Ramos (cell line): ENCODE results near the gene BZW2.

ENCODE experiments used
- in situ Hi-C: fragments of 300-500 bp; cut with MboI; formaldehyde crosslinking; loops from one replicate; pipeline ENCODE4 v1.14.3; 2022; ENCODE audit warnings: low sequenced_read_pairs; ENCODE audit not compliant: unreplicated experiment

Gene BZW2

GRCh38 chr7:16742547-16742946 lies 96.6 kb downstream of the BZW2 start:
- in situ Hi-C loops = no loop called here

DNA sequence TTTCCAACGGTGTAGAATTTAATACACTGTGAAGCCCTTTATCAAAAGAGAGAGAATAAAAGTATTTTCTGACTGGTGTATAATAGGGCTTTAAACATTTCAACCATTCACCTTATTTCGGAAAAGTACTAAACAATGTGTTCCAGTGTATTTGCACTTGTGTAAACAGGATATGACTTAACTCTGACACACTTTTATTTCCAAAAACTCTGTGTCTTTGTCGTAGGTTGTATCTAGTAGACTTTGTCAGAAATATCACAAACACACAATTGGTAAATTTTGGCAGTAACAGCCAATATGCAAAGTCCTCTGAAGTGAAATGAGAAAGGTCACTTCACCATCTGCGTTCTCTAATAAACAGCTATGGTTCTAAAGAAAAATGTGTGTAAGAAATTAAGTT lies 97.3 kb downstream of the BZW2 start:
- in situ Hi-C loops = no loop called here

DNA sequence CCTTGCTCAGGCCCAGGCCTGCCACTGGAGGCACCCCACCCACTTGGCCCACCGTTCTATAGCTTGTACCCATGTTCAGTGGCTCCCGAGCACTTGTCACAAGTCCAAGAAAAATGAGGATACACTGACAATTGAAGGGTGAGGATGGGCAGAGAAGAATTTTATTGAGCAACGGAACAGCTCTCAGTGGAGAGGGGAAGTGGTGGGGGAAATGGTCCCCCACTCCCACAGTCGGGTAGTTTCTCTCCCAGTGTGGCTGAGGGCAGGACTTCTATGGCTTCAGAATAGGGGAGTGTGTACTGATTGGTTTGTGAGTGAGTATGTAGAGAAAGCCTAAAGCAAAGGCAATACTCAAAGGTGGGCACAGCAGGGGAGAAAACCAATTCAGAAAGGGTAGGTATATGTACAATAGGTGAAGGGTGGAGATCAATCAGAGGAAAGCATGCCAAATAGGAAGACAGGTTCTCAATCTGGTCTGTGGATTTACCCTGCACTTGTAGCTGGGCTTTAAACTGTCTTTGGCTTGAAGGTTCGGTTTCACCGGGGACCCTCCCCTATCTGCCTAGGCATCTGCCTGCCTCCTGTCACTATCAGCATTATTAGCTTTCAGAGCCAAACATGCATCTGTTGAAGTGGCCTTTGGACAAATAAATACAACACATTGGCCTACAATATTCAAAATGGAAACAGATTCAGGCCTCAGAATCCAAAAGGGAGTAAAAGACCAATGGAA lies 98.7 kb downstream of the BZW2 start:
- in situ Hi-C loops = no loop called here

- in situ Hi-C loops = no loop called here
Observed at GRCh38 chr7:16745645-16746044, 99.7 kb downstream of the BZW2 start.

DNA sequence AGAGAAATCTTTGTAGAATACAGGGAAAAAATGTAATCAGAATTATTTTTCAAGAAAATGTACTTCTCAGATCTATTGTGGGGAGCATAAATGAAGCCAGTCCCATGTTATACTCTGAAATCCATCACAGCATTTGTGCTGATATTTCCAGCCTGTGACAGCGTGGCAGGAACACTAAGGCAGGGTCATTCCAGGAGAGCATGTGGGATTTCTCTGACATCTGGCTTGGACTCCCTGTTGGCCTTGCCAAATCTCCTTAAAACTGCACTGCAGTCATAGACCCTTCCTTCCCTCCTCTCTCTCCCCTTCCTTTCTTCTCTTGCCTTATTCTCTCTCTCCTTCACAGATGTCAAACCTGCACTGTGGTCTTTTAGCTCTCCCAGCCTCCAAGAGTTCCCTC lies 101.1 kb downstream of the BZW2 start:
- in situ Hi-C loops = no loop called here

DNA sequence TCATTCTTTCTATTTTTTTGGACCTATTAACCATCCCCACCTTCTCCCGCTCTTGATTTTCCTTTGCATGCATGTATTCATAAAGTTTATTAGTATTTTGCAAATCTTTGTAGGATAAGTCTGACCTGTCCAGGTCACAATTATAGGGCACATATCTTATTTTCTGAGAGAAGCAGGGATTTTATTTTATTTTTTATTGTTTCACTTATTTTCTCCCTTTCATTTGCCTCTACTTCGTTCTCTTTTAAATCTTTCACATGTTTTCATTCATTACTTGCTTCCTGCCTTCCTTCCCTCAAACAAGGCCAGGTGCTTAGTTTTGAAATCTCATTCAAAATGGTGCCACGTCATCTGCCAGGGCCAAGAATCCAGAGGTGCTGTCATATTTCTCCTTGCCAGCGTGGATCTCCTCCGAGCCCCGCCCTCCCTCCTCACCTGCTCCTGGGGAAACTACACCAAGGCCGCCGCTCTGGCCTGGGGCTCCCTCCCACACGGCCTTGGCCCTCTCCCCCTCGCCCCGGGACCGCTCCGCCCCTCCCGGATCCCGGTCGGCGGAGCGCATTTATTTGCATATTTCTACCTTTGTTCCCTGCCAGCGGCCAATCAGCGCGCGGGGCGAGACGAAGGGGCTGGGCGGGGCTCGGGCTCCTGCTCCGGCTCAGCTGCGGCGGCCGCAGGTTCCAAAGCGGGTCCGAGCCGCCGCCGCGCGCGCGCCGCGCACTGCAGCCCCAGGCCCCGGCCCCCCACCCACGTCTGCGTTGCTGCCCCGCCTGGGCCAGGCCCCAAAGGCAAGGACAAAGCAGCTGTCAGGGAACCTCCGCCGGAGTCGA lies 107.3 kb downstream of the BZW2 start, which contains the start of gene TSPAN13:
TSPAN13 (plus strand) TSS at position 654 of the 830 bp plus-strand sequence. CDS start 213 bp downstream, outside the sequence.
- in situ Hi-C loops = no loop called here

DNA sequence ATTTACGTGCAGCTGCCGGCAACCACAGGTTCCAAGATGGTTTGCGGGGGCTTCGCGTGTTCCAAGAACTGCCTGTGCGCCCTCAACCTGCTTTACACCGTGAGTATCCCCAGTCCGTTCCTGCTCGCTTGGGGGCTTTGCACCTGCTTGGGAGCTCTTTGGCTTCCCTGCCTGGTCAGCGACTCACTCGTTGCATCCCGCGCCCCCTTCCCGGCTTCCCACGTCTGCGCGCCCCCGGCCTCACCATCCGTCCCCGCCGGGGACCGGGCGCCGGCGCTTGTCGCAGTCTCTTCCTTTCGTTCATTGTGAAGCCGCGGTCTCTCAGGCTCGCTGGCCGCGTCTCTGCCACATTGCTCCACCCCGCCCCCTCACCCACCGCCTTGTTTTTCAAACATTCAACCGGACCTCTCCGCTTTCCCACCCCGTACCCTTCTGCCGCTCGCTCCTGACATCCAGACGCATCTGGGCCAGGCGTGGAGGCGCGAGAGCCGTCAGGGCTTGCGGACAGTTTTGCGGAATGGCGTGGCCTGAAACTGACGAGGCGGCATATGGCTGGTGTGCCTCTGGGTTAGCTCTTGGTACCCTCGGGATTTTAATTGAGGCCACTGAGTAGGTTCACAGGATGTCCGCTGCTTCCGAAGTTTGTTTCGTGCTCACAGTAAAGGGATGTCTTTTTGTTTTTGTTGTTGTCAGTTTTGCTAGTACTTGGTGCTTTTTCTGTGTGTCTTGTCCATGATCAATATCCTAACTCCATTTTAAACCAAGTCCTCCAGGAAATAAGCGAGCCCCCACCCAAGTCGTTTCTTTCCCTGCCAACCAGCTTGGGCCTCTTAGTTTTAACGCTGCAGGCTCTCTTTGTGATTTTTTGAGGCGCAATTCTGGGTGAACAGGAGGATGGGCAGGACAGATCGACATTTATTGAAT lies 108.2 kb downstream of the BZW2 start:
- in situ Hi-C loops = no loop called here

GRCh38 chr7:16754856-16755317 lies 108.9 kb downstream of the BZW2 start:
- in situ Hi-C loops = no loop called here

DNA sequence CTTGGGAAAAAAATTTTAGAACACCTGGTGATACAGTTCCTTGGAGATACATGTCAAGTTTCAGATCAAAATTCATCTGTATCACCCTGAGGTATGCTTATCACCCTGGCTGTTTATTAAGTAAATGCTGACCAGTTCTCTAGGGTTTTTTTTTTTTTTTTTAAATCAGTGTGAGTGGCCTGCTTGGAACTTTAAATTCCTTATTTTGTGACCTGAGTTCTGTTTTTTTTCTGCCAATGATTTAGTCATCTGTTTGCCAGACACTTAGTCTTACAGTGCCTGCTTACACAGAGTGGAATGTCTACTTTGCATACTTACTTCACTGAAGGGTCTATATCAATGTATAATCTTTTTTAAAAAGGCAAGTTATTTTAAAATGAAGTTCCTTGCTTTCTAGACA lies 109.4 kb downstream of the BZW2 start:
- in situ Hi-C loops = no loop called here
